HG03108 (cell line): ENCODE data around the gene FEN1.

Experiments used
- ATAC-seq: cut with Tn5 transposase; IDR thresholded peaks from one replicate; pipeline ENCODE4 v1.9.1; 2021; ENCODE audit warnings: moderate library complexity; ENCODE audit not compliant: unreplicated experiment

FEN1 gene

GRCh38 chr11:61815790-61816735 is 23.4 kb downstream of the FEN1 start:
- peak; percentile 15 for ATAC-seq

- ATAC-seq = peak; percentile 50
These were observed 24.2 kb downstream of the FEN1 start, which contains the start of gene FADS1 for GRCh38 chr11:61816736-61817455. Gene FADS1 (minus strand): TSS chr11:61817003. CDS start chr11:61816929, 74 bp downstream.

- ATAC-seq = no peak
These were observed 24.9 kb downstream of the FEN1 start for GRCh38 chr11:61817471-61818202.

GRCh38 chr11:61820174-61820573 is 27.5 kb downstream of the FEN1 start:
- no peak for ATAC-seq

GRCh38 chr11:61826930-61827570 is 34.3 kb downstream of the FEN1 start:
- peak; percentile 1 for ATAC-seq

- ATAC-seq = peak; percentile 65
These were observed 35.1 kb downstream of the FEN1 start, which contains the start of gene FADS2 for GRCh38 chr11:61827571-61828378. Gene FADS2 (plus strand): TSS chr11:61828300. CDS start chr11:61828391, 91 bp downstream.

- no peak for ATAC-seq
These were observed 35.6 kb downstream of the FEN1 start for GRCh38 chr11:61828379-61828628.

GRCh38 chr11:61828629-61829407 is 36.1 kb downstream of the FEN1 start:
- ATAC-seq = no peak

GRCh38 chr11:61829806-61830205 is 37.1 kb downstream of the FEN1 start:
- ATAC-seq = no peak

GRCh38 chr11:61830237-61831105 is 37.8 kb downstream of the FEN1 start:
- ATAC-seq = no peak

- no peak for ATAC-seq
These were observed 39.5 kb downstream of the FEN1 start for GRCh38 chr11:61832207-61832606.

GRCh38 chr11:61832754-61833153 is 40.0 kb downstream of the FEN1 start:
- ATAC-seq = no peak

GRCh38 chr11:61833471-61833870 is 40.8 kb downstream of the FEN1 start:
- ATAC-seq = no peak

GRCh38 chr11:61833926-61834277 is 41.2 kb downstream of the FEN1 start:
- ATAC-seq = no peak

GRCh38 chr11:61834278-61835048 is 41.8 kb downstream of the FEN1 start:
- ATAC-seq = peak; percentile 95

- ATAC-seq = no peak
These were observed 43.5 kb downstream of the FEN1 start for GRCh38 chr11:61836193-61836592.

GRCh38 chr11:61837411-61838005 is 44.8 kb downstream of the FEN1 start:
- no peak for ATAC-seq
